Activated CD4-positive, alpha-beta T cell treated with anti-CD3 and anti-CD28 coated beads, Interleukin-2, Interleukin-6, amounts not matched to agents 100 ng/mL and 50 ng/mL, durations not matched to agents 16 hours and 8 hours (primary cell): ENCODE results near the gene CMTM4.

Source experiments
- DNase-seq: peaks from one replicate; pipeline ENCODE4 v3.0.0-alpha.2; 2020

Gene CMTM4

GRCh38 chr16:66696669-66697630 is at the start of gene CMTM4:
TSS of gene CMTM4 (minus strand) at chr16:66696743. CDS start at chr16:66696525, 218 bp downstream.
- DNase-seq, result peak; percentile 81

DNA sequence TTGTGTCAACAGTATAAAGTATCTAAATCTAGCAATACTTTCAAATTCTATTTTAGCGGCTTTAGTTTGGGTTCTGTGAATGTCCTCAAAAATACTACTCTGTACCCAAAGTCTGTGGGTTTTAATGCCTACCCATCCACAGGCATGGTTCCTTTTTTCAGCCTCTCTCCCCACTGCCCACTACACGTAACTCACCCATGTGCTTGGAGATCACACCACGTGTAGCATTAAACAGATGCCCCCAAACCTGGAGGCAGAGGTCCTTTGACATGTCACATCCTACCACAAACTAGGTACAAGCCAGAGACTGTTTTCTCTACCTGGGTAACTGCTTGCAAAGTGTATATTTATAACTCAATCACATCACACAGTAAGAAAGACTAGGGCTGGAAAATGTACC is 49.5 kb upstream of the CMTM4 start:
- DNase-seq, result no peak

DNA sequence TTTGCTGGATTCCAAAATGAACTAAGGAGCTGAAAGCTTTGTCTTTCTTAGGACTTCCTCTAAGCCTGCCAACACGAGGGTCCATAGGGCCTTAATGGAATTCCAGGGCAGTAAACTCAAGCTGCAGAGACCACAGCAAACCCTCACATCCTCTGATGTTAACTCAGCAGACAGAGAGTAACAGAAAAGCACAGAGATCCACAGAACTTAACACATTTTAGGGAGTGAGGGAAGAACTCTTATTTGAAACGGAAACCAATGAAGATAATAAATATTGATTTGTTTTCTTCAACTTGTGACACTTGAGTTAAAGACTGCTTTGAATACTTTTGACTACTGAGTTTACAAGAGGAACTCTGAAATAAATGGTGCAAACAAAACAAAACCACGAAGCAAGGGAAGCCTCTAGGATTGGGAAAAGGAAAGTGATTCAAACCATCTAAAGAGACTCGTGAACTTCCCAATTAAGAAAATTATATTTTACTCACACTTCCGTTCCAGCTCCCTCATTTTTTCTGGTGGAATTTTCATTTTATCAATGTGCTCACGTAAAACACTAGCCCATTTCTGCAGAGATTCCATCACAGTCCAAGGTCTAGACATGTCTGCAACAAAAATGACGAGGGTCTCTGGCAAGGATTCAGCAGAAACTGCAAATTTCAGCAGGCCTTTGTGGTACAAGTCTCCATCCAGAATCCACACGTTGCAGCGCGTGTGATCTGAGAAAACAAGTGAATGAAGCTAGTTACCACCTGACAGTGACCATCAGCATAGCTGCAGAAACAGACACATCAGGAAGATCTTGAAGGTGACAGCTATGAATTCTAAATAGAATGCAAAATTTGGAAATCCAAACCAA is 45.6 kb upstream of the CMTM4 start:
- no peak for DNase-seq

DNA sequence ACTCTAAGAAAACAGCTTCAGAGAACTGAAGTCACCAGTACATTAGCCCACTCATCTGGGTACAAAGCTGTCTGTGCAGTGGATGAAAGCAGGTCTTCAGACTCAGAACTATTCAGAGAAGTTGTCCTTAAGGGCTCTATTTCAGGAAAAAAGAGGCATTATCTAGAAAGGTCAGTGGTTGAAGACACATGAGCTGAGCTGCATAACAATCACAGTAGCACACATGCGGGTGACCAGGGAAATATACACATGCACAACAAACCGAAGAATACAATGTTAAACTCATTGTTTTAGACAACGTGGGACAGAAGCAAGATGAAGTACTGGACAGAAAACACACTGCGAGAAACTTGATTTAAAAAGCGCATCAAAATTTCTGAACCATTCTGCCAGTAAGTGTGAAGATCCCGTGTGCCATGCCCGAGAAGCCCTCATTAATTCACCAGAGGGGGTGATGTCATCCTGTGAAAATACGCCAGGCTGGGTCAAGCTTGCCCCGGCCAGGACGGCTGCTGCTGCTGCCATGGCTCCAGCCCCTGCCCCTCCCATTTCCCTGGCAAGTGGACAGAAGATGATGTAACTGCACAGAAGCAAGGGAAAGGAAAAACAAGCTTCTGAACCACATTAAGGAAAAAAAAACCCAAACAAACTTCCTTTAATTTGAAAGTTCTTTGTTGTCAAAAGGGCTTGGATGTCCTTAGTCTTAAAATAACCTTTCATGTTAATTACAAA is 44.8 kb upstream of the CMTM4 start:
- DNase-seq, result no peak

GRCh38 chr16:66740533-66740932 is 44.0 kb upstream of the CMTM4 start:
- DNase-seq, result no peak

DNA sequence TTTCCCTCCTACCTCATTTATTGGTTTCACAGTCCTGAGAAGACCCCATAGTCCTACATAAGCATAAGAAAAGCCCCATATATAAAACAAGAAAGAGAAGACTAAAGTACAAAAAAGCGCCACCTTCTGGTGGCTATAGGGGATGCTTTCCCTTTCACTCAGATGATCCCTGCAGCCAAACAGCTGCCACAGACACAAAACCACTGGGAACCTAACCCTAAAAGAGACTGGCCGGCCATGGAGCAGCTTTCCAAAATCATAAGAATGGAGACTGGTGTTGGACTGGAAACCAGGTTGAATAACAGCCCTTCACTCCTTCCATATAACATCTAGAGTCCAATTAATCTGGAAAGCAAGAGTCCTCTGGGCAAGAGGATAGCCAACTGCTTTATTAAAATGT is 43.5 kb upstream of the CMTM4 start:
- peak; percentile 40 for DNase-seq

DNA sequence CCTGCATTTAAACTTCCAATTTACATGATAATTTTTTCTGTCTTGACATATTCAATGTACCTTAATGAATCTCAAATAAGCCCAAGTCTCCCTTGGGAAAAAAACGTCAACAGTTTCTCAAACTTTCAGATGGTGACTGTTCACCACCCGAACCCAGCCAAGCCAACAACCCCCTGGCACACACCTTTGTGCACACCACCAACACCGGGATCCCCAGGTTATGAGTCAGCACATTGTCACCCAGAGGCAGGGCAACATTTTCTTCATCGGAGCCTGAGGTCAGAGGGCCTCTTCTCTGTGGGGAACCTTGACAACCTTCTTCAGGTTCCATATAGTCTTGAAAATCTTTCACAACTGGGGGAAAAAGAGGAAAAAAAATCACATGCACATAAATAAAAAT is 39.3 kb upstream of the CMTM4 start:
- no peak for DNase-seq

DNA sequence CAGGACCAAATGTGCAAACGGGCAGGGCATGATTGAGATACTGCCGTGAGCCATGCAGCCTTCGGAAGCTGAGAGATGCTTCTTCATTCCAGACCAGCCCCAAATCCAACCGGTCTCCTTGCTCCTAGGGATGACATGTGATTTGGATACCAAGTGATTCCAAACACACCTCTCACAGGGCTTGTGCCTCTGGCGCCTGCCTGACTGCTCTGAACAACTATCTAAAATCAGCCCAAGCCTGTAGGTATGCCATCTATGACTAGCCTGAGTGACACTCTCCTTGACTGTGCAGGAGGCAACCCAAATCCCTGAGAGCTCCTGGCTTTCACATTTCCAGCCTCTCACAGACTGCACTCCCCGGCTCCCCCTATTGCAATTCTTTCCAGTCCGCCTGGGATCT is 34.6 kb upstream of the CMTM4 start:
- DNase-seq, result no peak

GRCh38 chr16:66728804-66729203 is 32.3 kb upstream of the CMTM4 start:
- no peak for DNase-seq

DNA sequence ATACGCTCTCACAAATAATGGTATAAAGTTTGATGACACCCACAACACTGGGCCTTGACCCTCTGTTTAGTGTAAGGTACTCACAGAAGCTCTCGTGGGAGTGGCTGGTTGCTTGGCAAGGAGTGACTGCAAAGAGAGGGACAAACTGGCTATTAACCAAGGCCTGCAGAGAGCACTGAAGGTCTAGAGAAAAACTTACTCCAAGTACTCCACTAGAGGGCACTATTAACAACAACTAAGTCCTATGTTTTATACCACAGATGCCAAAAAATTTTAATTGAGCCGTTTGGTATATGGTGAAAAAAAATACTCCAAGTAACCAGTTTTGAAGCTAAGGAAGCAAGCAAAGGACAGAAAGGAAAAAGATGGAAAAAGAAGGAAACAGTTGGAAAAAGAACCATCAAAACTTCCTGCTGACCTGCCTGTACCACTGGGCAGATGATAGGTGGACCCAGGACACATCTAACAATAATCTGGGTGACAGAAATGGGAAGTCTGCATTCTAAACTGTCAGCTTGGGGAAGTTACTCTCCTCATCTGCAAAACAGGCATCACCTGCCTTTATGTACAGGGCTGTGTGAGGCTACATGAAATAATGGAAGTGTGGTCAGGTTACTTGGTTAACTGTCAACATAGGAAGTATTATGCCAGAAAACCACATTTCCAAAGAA is 31.7 kb upstream of the CMTM4 start:
- peak; percentile 54 for DNase-seq

DNA sequence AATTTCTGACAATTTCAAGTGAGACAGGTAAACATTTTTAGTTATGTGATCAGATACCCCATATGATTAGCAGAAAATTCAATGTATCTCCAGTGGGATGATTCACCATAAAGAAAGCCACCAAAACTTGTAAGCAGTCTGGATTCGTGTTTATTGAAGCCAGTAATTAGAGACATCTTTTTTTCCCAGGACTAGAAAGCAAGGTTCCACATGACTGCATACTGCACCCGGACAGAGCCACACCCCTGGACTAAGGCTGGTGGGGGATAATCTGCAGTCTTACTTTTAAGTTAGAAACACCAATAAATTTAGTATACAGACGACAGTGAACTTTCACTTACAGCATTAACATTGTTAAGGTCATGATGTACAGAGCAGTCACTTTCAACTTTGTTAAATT is 24.2 kb upstream of the CMTM4 start:
- DNase-seq, result no peak

DNA sequence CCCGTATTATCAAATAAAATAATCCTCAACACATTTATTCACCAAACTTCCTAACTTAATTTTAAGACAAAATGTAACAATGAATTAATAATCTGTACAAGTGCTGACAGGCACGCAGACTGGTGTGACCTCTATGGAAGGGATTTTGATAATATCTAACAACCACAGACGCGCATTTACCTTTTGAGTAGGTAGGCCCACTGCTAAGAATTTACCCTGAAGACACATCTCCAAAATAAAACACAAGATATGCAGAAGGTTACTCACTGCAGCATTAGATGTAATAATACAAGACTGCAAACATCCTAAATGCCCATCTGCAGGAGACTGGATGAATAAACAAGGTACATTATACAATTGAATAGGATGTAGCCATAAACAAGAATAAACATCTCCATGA is 22.7 kb upstream of the CMTM4 start:
- no peak for DNase-seq

- no peak for DNase-seq
Measured at GRCh38 chr16:66717776-66718175, 21.2 kb upstream of the CMTM4 start.

- DNase-seq, result peak; percentile 39
Measured at GRCh38 chr16:66717112-66717675, 20.7 kb upstream of the CMTM4 start.

DNA sequence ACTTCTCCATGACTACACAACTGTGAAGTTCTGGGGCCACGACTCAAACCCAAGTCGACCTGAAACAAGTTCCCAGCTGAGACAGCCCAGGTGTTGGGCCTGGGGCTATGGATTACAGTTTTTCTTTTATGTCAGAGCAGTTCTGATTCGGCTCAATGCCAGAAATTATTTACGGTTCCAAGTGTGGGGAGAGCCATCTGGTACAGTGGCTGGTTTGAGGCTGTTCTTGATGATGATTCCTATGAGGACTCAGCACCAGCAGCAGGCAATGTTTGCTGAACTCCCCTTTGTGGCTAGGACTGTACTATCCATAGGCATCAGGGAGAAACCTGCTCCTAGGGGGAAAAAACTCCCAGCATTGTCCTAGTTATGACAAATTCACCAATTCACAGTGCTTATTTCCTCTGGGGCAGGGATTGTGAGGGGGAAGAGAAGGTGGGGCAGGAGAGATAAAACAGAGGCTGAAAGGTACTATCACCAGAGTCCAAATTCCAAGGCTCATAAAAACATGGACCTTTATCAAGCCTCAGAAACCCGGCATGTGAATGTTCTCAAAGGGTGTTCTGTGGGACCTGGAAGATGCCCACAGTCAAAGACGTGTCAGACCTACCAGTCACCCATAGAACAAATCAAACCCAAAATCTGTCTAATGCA is 18.2 kb upstream of the CMTM4 start:
- DNase-seq, result no peak

DNA sequence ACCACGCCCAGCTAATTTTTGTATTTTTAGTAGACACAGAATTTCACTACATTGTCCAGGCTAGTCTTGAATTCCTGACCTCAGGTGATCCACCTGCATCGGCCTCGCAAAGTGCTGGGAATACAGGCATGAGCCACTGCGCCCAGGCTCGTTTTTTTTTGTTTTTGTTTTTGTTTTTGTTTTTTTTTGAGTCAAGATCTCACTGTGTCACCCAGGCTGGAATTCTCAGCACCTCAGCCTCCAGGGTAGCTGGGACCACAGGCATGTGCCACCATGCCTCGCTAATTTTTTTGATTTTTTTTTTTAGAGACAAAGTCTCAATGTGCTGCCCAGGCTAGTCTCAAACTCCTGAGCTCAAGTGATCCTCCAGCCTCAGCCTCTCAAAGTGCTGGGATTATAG is 17.5 kb upstream of the CMTM4 start:
- no peak for DNase-seq

GRCh38 chr16:66713076-66713475 is 16.5 kb upstream of the CMTM4 start:
- DNase-seq, result no peak

- DNase-seq, result no peak
Measured at GRCh38 chr16:66712512-66712911, 16.0 kb upstream of the CMTM4 start.

- no peak for DNase-seq
Measured at GRCh38 chr16:66711581-66711980, 15.0 kb upstream of the CMTM4 start.

- no peak for DNase-seq
Measured at GRCh38 chr16:66706506-66706880, 9.9 kb upstream of the CMTM4 start.

DNA sequence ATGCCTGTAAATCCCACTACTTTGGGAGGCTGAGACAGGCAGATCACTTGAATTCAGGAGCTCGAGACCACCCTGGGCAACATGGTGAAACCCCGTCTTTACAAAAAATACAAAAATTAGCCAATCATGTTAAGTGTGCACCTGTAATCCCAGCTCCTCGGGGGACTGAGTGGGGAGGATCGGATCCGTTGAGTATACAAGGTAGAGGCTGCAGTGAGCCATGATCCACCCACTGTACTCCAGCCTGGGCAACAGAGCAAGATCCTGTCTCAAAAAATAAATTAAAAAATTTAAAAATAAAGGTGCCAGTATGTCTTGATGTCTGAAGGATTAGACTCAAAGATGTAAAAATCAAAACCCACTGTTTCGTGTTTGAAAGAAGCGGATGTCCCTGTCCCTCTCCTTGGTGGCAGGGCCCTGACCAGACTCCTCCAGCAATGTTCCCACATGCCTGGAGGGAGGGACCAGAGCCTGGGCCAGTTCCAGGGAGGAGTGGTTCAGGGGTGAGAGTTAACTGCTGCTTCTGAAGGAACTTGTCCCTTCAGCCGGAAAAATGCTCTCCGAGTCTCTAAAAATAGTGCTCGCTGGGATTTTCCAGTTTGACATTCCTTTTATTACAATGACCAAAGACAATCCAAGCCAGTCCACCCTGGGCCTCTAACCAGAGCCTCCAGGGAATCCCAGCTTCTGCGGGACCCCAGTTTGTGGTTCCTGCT is 9.4 kb upstream of the CMTM4 start:
- DNase-seq, result no peak
